Effector memory CD4-positive, alpha-beta T cell (primary cell): ENCODE data around the gene ROBO1.
"Not testable (repeated sequence)": the region's sequence is repeated elsewhere in the genome, so short reads cannot be mapped to it uniquely, and the experiment has no call there.

ENCODE experiments used
- DNase-seq, 3 donors: peaks; one replicate each; pipeline ENCODE4 v3.0.0-alpha.2; 2020
- H3K27ac ChIP-seq: 2 replicates; pipeline ENCODE4 v1.7.0; 2013; ENCODE audit warnings: mild to moderate bottlenecking, low read length, moderate library complexity; ENCODE audit not compliant: insufficient read depth, poor library complexity, severe bottlenecking
- H3K27me3 ChIP-seq: replicated peaks from 2 replicates; pipeline ENCODE4 v1.7.0; 2013; ENCODE audit warnings: mild to moderate bottlenecking, low read length; ENCODE audit not compliant: insufficient read depth, control insufficient read depth, poor library complexity, severe bottlenecking
- H3K36me3 ChIP-seq: 2 replicates; pipeline ENCODE4 v1.7.0; 2013; ENCODE audit warnings: mild to moderate bottlenecking, low read length, moderate library complexity; ENCODE audit not compliant: control insufficient read depth, insufficient read depth
- H3K4me1 ChIP-seq: 2 replicates; pipeline ENCODE4 v1.7.0; 2013; ENCODE audit warnings: low read length, mild to moderate bottlenecking; ENCODE audit not compliant: control insufficient read depth, insufficient read depth, poor library complexity, severe bottlenecking
- H3K4me3 ChIP-seq: 2 replicates; pipeline ENCODE4 v1.7.0; 2013; ENCODE audit warnings: low read length, low read depth, mild to moderate bottlenecking; ENCODE audit not compliant: insufficient read depth, poor library complexity, severe bottlenecking
- H3K9me3 ChIP-seq: 2 replicates; pipeline ENCODE4 v1.7.0; 2013; ENCODE audit warnings: mild to moderate bottlenecking, low read length, moderate library complexity; ENCODE audit not compliant: control insufficient read depth

The ROBO1 gene

DNA sequence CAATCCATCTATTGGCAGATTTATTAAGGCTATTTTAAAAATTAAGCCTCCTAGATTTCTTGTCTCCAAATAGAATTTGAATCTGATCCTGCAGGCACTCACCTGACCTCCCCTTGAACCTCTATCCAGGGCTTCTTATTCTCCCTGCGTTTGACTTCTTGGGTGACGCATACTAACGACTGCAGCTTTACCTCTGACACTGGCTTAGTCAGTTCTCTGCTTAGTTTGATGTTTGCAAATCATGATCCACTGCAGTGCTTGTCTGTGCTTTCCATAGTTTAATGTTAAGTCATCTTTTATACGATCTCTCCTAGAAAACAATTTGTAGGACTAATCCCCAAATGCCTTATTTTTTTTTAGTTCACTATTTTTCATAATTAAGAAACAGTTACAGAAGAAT is 233.1 kb downstream of the ROBO1 start:
- no peak for DNase-seq

DNA sequence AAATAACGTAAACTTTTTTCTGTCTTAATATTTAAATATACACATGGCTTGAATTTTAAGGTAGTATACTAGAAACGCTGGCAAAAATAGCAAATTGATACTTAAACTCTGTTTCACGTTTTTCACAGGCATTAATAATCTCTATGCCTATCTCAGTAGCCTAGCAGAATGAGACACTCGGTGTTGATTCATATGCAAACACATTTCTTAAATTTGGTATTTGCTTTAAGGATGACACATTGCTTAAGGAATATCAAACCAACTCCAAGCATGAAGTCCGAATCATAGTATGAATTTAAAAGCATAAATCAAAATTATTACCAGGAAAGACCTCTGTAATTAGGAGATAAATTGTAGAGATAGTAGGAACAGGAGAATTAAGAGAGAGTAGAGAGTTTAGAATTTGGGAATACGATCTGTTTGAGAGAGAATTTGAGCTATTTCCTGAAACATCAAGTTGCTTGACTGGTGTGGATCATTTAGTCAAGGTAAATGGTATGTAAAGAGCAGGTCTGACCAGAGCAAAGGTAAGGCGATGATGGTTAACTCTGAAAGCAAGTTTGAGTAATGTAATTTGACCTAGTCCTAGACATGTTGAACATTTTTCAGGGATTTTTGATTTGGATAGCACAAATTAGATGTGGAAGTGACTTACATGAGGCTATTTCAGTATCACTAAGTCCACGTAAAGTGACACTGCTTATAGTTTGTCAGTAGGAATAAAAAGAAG is 236.1 kb downstream of the ROBO1 start:
- no peaks in the 10 kb centered on the region for H3K4me1 ChIP-seq
- no peaks in the 10 kb centered on the region for H3K27me3 ChIP-seq
- DNase-seq, result no peak
- no peaks in the 10 kb centered on the region for H3K36me3 ChIP-seq
- H3K27ac ChIP-seq, result no peak overlapping the region
- H3K9me3 ChIP-seq, result no peaks in the 10 kb centered on the region
- no peak overlapping the region for H3K4me3 ChIP-seq

More for the DNA sequence above, 233.1 kb downstream of the ROBO1 start:
- Histone ChIP-seq H3K27ac (no peak overlapping the region), H3K4me1 (no peaks in the 10 kb centered on the region), H3K4me3 (no peak overlapping the region), H3K27me3 (no peaks in the 10 kb centered on the region), H3K9me3 (no peaks in the 10 kb centered on the region), H3K36me3 (no peaks in the 10 kb centered on the region)

DNA sequence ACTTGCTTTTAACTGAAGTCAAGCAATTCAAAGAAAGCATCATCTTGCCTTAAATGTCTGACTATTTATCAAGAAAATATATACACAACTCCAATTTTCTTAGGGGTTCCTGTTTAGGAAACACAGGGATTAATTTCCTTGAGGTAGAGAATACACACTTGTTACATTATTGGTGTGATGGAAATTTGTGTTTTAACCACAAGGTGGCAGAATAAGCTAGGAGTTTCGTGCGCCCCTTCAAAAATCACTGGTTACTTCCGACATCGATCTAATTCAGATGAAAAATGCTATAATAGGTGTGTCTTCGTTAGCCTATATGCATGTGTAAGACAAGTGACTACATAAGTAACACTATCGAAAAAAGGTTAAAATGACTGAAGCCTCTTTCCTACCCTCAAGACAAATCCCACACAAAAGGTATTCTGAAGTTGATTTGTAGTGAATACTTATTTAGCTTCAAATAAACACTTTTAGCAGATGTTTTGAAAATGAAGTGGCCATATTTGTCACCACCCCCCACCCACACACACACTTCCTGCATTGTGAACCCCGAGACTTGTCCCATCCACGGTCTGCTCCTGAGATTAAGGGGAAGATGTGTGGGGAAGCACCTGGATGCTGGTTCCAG is 246.5 kb downstream of the ROBO1 start:
- H3K27ac ChIP-seq, result no peak overlapping the region
- H3K9me3 ChIP-seq, result no peaks in the 10 kb centered on the region
- no peak overlapping the region for H3K4me3 ChIP-seq
- no peaks in the 10 kb centered on the region for H3K4me1 ChIP-seq
- DNase-seq, result no peak
- H3K27me3 ChIP-seq, result no peaks in the 10 kb centered on the region
- H3K36me3 ChIP-seq, result no peaks in the 10 kb centered on the region

DNA sequence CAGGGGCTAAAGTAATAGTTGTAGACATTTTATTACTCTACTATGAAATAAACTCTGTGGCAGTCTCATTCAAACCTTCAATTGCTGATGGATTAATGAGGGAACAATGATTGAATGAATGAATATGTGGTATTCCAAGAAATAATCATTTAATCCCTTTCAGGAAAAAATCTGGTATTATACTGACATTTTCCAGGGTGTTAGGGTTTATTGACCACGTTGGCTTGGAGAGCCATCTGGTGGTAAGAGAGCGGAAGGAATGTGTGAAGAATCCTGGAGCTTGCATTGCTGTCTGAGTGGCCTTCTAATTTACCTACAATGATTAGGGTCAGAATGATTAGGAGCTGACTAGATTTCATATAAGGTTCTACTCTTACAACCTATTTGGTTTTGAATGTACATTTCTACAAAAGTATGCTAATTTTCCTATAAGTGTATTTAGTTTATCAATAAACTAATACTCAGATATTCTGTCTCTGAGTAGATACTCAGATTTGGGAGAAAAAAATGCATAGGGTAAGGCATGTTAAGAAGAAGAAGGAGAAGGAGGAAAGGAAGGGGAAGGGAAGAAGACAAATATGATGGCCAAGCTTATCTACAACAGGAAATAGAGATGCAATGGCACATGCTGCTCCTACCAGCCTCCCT is 249.9 kb downstream of the ROBO1 start:
- no peak overlapping the region for H3K4me3 ChIP-seq
- H3K4me1 ChIP-seq, result no peaks in the 10 kb centered on the region
- no peaks in the 10 kb centered on the region for H3K36me3 ChIP-seq
- no peak overlapping the region for H3K27ac ChIP-seq
- H3K9me3 ChIP-seq, result no peaks in the 10 kb centered on the region
- no peak for DNase-seq
- H3K27me3 ChIP-seq, result no peaks in the 10 kb centered on the region

DNA sequence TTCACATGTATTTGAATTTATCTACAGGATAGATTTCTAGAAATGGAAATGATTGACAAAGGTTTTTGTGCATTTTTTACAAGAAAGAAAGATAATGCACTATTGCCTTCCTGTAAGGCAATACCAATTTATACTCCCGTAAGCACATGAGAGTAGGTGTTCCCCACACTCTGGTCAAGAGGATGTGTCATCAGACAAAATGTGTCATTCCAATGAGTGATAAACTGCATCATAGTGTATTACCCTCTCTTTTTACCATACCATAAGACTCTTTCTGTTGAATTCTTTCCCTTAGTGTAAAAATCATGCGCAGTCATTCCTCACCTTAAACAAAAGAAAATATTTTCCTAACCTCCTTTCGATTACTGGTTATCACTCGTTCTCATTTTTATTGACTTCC is 251.0 kb downstream of the ROBO1 start:
- Histone ChIP-seq H3K27ac (no peak overlapping the region), H3K27me3 (no peaks in the 10 kb centered on the region), H3K36me3 (no peaks in the 10 kb centered on the region), H3K4me3 (no peak overlapping the region), H3K9me3 (no peaks in the 10 kb centered on the region), H3K4me1 (no peaks in the 10 kb centered on the region)
- DNase-seq, result no peak

DNA sequence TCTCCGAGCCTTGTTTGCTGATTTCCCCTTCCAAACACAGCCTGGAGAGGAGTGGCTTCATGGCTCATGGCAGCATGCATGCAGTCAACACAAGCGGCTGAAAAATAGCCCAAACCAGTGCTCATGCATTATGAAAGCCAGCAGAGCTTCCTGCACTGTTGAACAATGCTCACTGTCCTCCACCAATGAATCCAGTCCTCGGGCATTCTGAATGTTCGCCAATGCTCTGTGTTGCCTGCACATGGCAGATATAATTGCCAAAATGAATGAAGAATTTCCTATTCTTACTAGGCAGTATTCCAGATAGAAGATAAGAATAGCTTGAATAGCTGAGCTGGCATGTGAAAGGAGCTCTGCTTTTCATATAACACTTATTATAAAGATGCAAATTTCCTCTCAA is 252.7 kb downstream of the ROBO1 start:
- Histone ChIP-seq H3K4me3 (no peak overlapping the region), H3K36me3 (no peaks in the 10 kb centered on the region), H3K27me3 (no peaks in the 10 kb centered on the region), H3K27ac (no peak overlapping the region), H3K9me3 (no peaks in the 10 kb centered on the region), H3K4me1 (no peaks in the 10 kb centered on the region)
- DNase-seq, result no peak

DNA sequence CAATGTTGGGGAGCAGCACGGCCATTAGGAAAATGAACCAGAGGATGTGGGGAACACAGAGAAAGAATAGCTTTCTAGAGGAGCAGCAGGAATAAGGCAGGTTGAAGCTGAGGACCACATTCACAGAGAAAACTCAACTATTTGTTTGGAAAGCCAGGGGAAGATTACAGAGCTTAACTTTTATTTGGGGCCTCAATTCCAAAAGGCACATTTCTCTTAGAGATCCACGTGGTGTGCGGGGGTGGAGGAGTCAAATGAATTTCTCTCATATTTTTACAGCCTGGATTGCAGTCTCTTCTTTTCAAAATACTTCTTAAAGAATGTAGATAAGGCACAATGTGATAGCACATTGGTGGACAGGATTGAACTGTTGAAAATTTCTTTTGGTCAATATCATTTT is 253.7 kb downstream of the ROBO1 start:
- Histone ChIP-seq H3K27me3 (no peaks in the 10 kb centered on the region), H3K9me3 (no peaks in the 10 kb centered on the region)

DNA sequence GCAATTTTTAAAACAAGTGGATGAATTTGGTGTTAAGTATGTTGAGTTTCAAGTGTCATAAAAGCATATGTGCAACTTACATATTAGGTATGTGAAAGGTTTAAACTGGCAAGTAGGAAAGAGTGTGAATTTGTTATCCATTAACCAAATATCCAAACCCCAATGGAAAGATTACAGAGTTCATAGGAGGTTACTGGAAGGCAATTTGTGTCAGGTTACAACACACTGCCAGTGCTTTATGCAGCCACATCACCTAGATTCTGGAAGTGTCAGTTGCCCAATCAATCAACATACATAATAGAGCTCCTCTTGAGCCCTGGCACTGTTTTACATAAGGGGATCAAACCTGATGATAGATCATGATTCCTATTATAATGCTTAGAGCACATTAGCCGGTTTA is 261.0 kb downstream of the ROBO1 start:
- Histone ChIP-seq H3K27me3 (no peaks in the 10 kb centered on the region), H3K9me3 (no peaks in the 10 kb centered on the region), H3K36me3 (no peaks in the 10 kb centered on the region), H3K4me1 (no peaks in the 10 kb centered on the region), H3K4me3 (no peak overlapping the region), H3K27ac (no peak overlapping the region)
- no peak for DNase-seq

More for the DNA sequence above, 253.7 kb downstream of the ROBO1 start:
- no peak for DNase-seq
- Histone ChIP-seq H3K36me3 (no peaks in the 10 kb centered on the region), H3K27ac (no peak overlapping the region), H3K4me1 (no peaks in the 10 kb centered on the region), H3K4me3 (no peak overlapping the region)

DNA sequence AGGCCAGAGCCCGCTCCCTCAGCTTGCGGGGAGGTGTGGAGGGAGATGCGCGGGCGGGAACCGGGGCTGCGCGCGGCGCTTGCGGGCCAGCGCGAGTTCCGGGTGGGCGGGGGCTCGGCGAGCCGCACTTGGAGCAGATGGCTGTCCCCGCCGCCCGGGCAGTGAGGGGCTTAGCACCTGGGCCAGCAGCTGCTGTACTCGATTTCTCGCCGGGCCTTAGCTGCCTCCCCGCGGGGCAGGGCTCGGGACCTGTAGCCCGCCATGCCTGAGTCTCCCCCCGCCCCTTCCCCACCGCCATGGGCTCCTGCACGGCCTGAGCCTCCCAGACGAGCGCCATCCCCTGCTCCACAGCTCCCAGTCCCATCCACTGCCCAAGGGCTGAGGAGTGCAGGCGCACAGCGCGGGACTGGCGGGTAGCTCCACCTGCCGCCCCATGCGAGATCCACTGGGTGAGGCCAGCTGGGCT is 265.5 kb downstream of the ROBO1 start:
- not testable (repeated sequence) for DNase-seq

DNA sequence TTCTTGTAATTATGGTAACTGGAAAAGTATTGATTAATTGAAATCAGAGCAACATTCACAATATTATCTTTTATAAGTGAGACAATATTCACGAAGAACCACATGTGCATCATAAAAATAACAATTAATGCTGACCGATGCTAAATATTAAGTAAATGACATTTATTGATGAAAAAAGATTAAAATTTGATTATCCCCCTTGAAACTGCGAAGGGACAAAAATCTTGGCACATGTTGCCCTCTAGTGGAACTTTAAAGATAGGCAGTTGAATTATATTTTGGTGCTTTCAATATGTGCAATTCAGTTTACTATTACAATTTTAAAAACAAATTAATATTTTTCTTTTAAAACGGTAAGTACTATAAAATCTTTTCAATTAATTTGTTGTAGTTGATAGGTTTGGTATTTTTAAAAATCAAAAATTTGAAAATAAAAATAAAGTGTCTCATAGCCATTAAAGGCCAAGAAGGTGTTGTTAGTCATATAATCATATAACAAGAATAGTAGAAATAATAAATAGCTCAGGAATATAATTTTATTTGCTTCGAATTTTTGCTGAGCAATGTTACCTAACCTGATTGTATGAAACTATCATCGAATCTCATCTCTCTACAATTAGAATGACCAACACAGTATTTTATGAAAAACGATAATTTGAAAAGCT is 270.2 kb downstream of the ROBO1 start:
- Histone ChIP-seq H3K4me3 (no peak overlapping the region), H3K36me3 (no peaks in the 10 kb centered on the region), H3K27ac (no peak overlapping the region), H3K4me1 (no peaks in the 10 kb centered on the region), H3K9me3 (no peaks in the 10 kb centered on the region), H3K27me3 (no peaks in the 10 kb centered on the region)
- no peak for DNase-seq

More for the DNA sequence above, 265.5 kb downstream of the ROBO1 start:
- H3K4me1 ChIP-seq, H3K27ac ChIP-seq, H3K36me3 ChIP-seq, H3K4me3 ChIP-seq, H3K27me3 ChIP-seq, H3K9me3 ChIP-seq: not testable (repeated sequence)
